PFSK-1 (cell line): ENCODE data around the gene ETFRF1.

Source experiments
- FOXP2 ChIP-seq: optimal IDR thresholded peaks from 2 replicates; pipeline ENCODE3; 2011; ENCODE audit warnings: borderline replicate concordance, control low read depth, inconsistent platforms; ENCODE audit not compliant: insufficient read depth; ENCODE audit errors: extremely low read length, extremely low read depth
- POLR2AphosphoS5 ChIP-seq: IDR thresholded peaks from 2 replicates; pipeline ENCODE4 v1.6.1; 2012; ENCODE audit warnings: low read depth, mild to moderate bottlenecking, control low read depth, low read length, moderate library complexity
- REST ChIP-seq, 2 experiments: IDR thresholded peaks; 2 replicates each; pipeline versions ENCODE4 v1.6.1 to v1.8.0; 2011 to 2012; ENCODE audit warnings: low read depth in 2 of 2, low read length in 2 of 2, control low read depth in 1 of 2, inconsistent platforms in 1 of 2, mild to moderate bottlenecking in 1 of 2, moderate library complexity in 1 of 2; ENCODE audit not compliant: insufficient read depth in 1 of 2
- SIN3A ChIP-seq: IDR thresholded peaks from 2 replicates; pipeline ENCODE4 v1.6.1; 2012; ENCODE audit warnings: mild to moderate bottlenecking, low read length, moderate library complexity, borderline replicate concordance; ENCODE audit not compliant: insufficient read depth
- TAF1 ChIP-seq: IDR thresholded peaks from 2 replicates; pipeline ENCODE4 v1.6.1; 2012; ENCODE audit warnings: low read length, control low read depth, borderline replicate concordance; ENCODE audit not compliant: insufficient read depth

The ETFRF1 gene

GRCh38 chr12:25252946-25253345, 57.9 kb downstream of the ETFRF1 start:
- TF ChIP-seq REST (IDR thresholded peaks at IDR 0.05; ENCODE audit: insufficient read depth in 1 of 2, low read depth in 2 of 2, low read length in 2 of 2) (no peak), TAF1 (no peak)

GRCh38 chr12:25253371-25254068, 58.5 kb downstream of the ETFRF1 start:
- TF ChIP-seq FOXP2 (no peak), POLR2AphosphoS5 (no peak), REST (IDR thresholded peaks at IDR 0.05; ENCODE audit: insufficient read depth in 1 of 2, low read depth in 2 of 2, low read length in 2 of 2) (no peak), SIN3A (no peak), TAF1 (no peak)

DNA sequence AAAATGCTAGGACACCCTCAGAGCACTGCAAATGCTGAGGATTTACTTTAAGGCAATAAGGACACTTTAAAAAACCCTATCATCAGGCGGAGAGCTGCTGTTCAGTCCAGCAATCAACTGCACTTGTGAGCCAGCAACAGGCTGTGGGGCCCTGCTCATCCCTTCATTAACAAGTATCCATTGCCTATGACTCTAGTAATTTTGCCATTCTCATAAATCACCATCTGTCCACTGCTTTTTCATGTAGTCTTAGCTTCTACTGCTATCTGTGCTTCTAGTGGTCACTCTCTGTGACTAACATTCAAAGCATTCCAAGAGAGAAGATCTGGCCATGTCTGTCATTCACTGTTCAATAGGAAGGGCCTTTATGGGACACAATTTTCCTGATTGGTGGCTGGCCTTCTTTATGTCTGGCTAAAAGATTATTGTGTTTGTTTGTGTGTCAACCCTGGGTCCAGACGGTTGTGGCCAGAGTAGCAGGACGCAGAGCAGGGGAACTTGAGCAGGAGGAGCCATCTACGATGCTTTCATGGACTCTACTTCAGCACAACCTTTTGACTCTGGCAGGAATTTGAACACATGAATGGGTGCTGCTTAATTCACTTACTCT, 59.3 kb downstream of the ETFRF1 start:
- TF ChIP-seq REST (IDR thresholded peaks at IDR 0.05; ENCODE audit: insufficient read depth in 1 of 2, low read depth in 2 of 2, low read length in 2 of 2) (no peak), FOXP2 (no peak), POLR2AphosphoS5 (no peak), SIN3A (no peak), TAF1 (no peak)
